A549 (cell line): ENCODE measurements around the gene POLR2E. TPM values are rescaled to one million over a fixed set of nuclear protein-coding genes. Genes with fewer than 3 reads are reported as not detected.

Source experiments
- ATAC-seq, 2 experiments: fragments of 200-7000 bp in 1 of 2; fragments of >200 bp in 1 of 2; cut with Nextera tagmentation in 1 of 2; cut with Tn5 transposase in 1 of 2; 3 replicates each; pipeline versions ENCODE4 v1.8.0 to v1.9.1; 2018 to 2020; ENCODE audit warnings: mild to moderate bottlenecking in 1 of 2, moderate library complexity in 1 of 2
- CTCF ChIA-PET: fragments of 300-600 bp; sonication (Branson Sonifier 250); formaldehyde crosslinking; extraction: SDS; loops from one replicate; lab custom pipeline; 2021; ENCODE audit warnings: antibody characterized with exemption, inconsistent platforms; lab: Yijun Ruan, JAX
- POLR2A ChIA-PET: fragments of 350-600 bp; formaldehyde crosslinking; extraction: SDS; loops from one replicate; lab custom pipeline; 2021; ENCODE audit warnings: antibody characterized with exemption, inconsistent platforms; lab: Yijun Ruan, JAX
- DNase-seq, 2 experiments: peaks; one replicate each; pipeline versions ENCODE4 v3.0.0 to v3.0.0-alpha.2; 2011 to 2016; ENCODE audit warnings: low read depth in 1 of 2, low spot score in 1 of 2
- FAIRE-seq: peaks from 2 replicates; lab custom pipeline; 2011; peaks lifted over from hg19 to GRCh38; lab: Jason Lieb, UNC
- H3K27ac ChIP-seq, 2 experiments: fragments of >200 bp; sonication (Bioruptor Twin); formaldehyde crosslinking; 3 replicates each; pipeline ENCODE4 v1.5.1; 2016 to 2017
- H3K4me1 ChIP-seq: fragments of >200 bp; sonication (Bioruptor Twin); formaldehyde crosslinking; 3 replicates; pipeline ENCODE4 v1.6.1; 2016
- H3K4me2 ChIP-seq: fragments of >200 bp; sonication (Bioruptor Twin); formaldehyde crosslinking; 3 replicates; pipeline ENCODE4 v1.6.1; 2016
- H3K4me3 ChIP-seq: fragments of >200 bp; sonication (Bioruptor Twin); formaldehyde crosslinking; 3 replicates; pipeline ENCODE4 v1.5.1; 2016
- H3K9me3 ChIP-seq: fragments of >200 bp; sonication (Bioruptor Twin); formaldehyde crosslinking; 3 replicates; pipeline ENCODE4 v1.6.1; 2016
- CHD2 ChIP-seq: fragments of 150-350 bp; IDR thresholded peaks from 2 replicates; pipeline ENCODE4 v1.6.1; 2014; ENCODE audit warnings: low read length; ENCODE audit not compliant: partially characterized antibody
- CHD4 ChIP-seq: fragments of 200-600 bp; sonication (generic); IDR thresholded peaks from 2 replicates; pipeline ENCODE4 v1.6.1; 2016; ENCODE audit warnings: antibody characterized with exemption, mild to moderate bottlenecking, borderline replicate concordance
- EHF ChIP-seq: fragments of 250-450 bp; sonication (Bioruptor Pico); IDR thresholded peaks from 2 replicates; pipeline ENCODE4 v1.5.0; 2020; ENCODE audit warnings: mild to moderate bottlenecking
- EHMT2 ChIP-seq: fragments of 200-600 bp; sonication (generic); IDR thresholded peaks from 2 replicates; pipeline ENCODE4 v1.6.1; 2016; ENCODE audit warnings: antibody characterized with exemption, low read depth, mild to moderate bottlenecking, moderate library complexity
- ESRRA ChIP-seq: fragments of 150-350 bp; IDR thresholded peaks from 2 replicates; pipeline ENCODE4 v1.6.1; 2014; ENCODE audit warnings: mild to moderate bottlenecking, low read length, borderline replicate concordance
- FOSB ChIP-seq: fragments of 250-450 bp; sonication (Bioruptor Pico); IDR thresholded peaks from 2 replicates; pipeline ENCODE4 v1.5.0; 2020; ENCODE audit warnings: mild to moderate bottlenecking, moderate library complexity
- FOSL2 ChIP-seq, 2 experiments: fragments of 450-650 bp in 1 of 2; fragments of >200 bp in 1 of 2; sonication (Bioruptor Twin) in 1 of 2; formaldehyde crosslinking; IDR thresholded peaks; 2 replicates each; pipeline versions ENCODE4 v1.5.0 to v1.6.1; 2016 to 2020; ENCODE audit warnings: mild to moderate bottlenecking in 1 of 2, moderate library complexity in 1 of 2
- GATA3 ChIP-seq: IDR thresholded peaks from 2 replicates; pipeline ENCODE4 v1.6.1; 2012; ENCODE audit warnings: borderline replicate concordance
- HEYL ChIP-seq: fragments of 250-450 bp; sonication (Bioruptor Pico); IDR thresholded peaks from 2 replicates; pipeline ENCODE4 v1.8.0; 2021; ENCODE audit warnings: mild to moderate bottlenecking, moderate library complexity
- HOXB13 ChIP-seq: fragments of 250-450 bp; sonication (Bioruptor Pico); IDR thresholded peaks from 2 replicates; pipeline ENCODE4 v1.5.0; 2020; ENCODE audit warnings: low read depth, mild to moderate bottlenecking, moderate library complexity
- KDM1A ChIP-seq: fragments of 200-600 bp; sonication (generic); IDR thresholded peaks from 2 replicates; pipeline ENCODE4 v1.6.1; 2016; ENCODE audit warnings: low read depth, mild to moderate bottlenecking
- NFE2L2 ChIP-seq: fragments of 150-350 bp; conservative IDR thresholded peaks from 2 replicates; pipeline ENCODE4 v1.6.1; 2014; ENCODE audit warnings: low read length
- NPAS2 ChIP-seq: fragments of 250-450 bp; sonication (Bioruptor Pico); IDR thresholded peaks from 2 replicates; pipeline ENCODE4 v1.8.0; 2022; ENCODE audit warnings: mild to moderate bottlenecking, moderate library complexity, borderline replicate concordance
- PHF8 ChIP-seq: fragments of 200-600 bp; sonication (generic); IDR thresholded peaks from 2 replicates; pipeline ENCODE4 v1.6.1; 2016; ENCODE audit warnings: low read depth, mild to moderate bottlenecking, antibody characterized with exemption, moderate library complexity, borderline replicate concordance
- RNF2 ChIP-seq: fragments of 200-600 bp; sonication (generic); IDR thresholded peaks from 2 replicates; pipeline ENCODE4 v1.6.1; 2016; ENCODE audit warnings: low read depth, mild to moderate bottlenecking, antibody characterized with exemption, moderate library complexity, borderline replicate concordance
- SMC3 ChIP-seq: fragments of >200 bp; sonication (Bioruptor Twin); formaldehyde crosslinking; IDR thresholded peaks from 3 replicates; pipeline ENCODE4 v1.6.1; 2018; ENCODE audit warnings: inconsistent platforms
- TP53 ChIP-seq: fragments of 250-450 bp; sonication (Bioruptor Pico); IDR thresholded peaks from 2 replicates; pipeline ENCODE4 v1.5.0; 2021; ENCODE audit warnings: mild to moderate bottlenecking, moderate library complexity
- ZFP36 ChIP-seq: fragments of 450-650 bp; IDR thresholded peaks from 2 replicates; pipeline ENCODE4 v1.6.1; 2014; ENCODE audit warnings: borderline replicate concordance; ENCODE audit not compliant: partially characterized antibody
- WGBS: methylation state at CpG from one replicate; pipeline ENCODE4 v1.1.6; 2017; ENCODE audit errors: missing lambda C conversion rate; 5-methylcytosine and 5-hydroxymethylcytosine counted together
- polyA plus RNA-seq, 4 experiments: library from polyadenylated mRNA; depleted of rRNA in 3 of 4; stranded (reverse); fragments of >200 nt; fragmentation: RNase III in 1 of 4; extraction: RNeasy Plus Mini Kit Qiagen cat#74134 plus additional on column Dnase treatment in 1 of 4; gene quantifications; 2 replicates in 3 of 4; 3 replicates in 1 of 4; pipeline ENCODE4 v1.2.3, GENCODE V29; 2011 to 2017
- TF ChIP-seq, protein P1 (sequence below): IDR thresholded peaks from 2 replicates; pipeline ENCODE4 v1.6.1; 2012
- TF ChIP-seq, protein P2 (sequence below): fragments of 450-650 bp; IDR thresholded peaks from 2 replicates; pipeline ENCODE4 v1.6.1; 2014; ENCODE audit warnings: antibody characterized with exemption
- TF ChIP-seq, protein P3 (sequence below): fragments of 200-600 bp; sonication (generic); IDR thresholded peaks from 2 replicates; pipeline ENCODE4 v1.6.1; 2016; ENCODE audit warnings: antibody characterized with exemption, mild to moderate bottlenecking, moderate library complexity
- TF ChIP-seq, protein P4 (sequence below): fragments of >200 bp; sonication (Bioruptor Twin); formaldehyde crosslinking; IDR thresholded peaks from 3 replicates; pipeline ENCODE4 v1.5.1; 2016

The POLR2E gene
- polyA plus RNA-seq, 2 of the 4 experiments (the other 2 are of a cell fraction), result 99.6 to 172 TPM

DNA sequence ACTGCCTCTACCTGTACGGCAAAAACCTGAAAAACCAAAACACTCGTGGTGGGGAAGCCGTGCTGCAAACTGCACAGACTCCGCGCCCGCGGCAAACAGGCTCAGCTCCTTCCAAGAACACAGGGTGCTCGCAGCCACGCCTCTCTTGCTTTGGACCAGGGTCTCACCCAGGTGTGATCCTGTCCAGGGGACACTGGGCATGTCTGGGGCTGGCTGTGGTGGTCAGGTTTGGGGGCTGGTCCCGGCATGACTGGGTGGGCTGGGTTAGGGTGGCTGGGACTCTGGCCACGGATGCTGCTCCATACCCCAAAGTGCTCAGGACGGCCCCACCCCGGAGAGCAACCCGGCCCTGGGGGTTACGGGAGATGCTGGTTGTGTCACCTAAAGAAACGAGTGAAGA, 22.5 kb upstream of the POLR2E start:
- H3K4me3 ChIP-seq, result no peak overlapping the region
- H3K27ac ChIP-seq, result no peak overlapping the region
- FAIRE-seq (no peak), DNase-seq (no peak), ATAC-seq (no peak)
- POLR2A ChIA-PET, result no interaction called here
- peaks cover 16% of the 10 kb centered on the region for H3K4me1 ChIP-seq
- TF ChIP-seq GATA3 (no peak), TP53 (no peak), EHF (no peak), EHMT2 (no peak), SMC3 (no peak), FOSL2 (IDR thresholded peaks at IDR 0.05) (no peak), FOSL2 (CRISPR knock-in tag; IDR thresholded peaks at IDR 0.05) (no peak), NPAS2 (CRISPR knock-in tag) (no peak), PHF8 (no peak), CHD2 (no peak), KDM1A (no peak), HOXB13 (CRISPR knock-in tag) (no peak), HEYL (no peak)
- TF ChIP-seq, protein P1, sequence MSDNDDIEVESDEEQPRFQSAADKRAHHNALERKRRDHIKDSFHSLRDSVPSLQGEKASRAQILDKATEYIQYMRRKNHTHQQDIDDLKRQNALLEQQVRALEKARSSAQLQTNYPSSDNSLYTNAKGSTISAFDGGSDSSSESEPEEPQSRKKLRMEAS, result no peak
- TF ChIP-seq, protein P2, sequence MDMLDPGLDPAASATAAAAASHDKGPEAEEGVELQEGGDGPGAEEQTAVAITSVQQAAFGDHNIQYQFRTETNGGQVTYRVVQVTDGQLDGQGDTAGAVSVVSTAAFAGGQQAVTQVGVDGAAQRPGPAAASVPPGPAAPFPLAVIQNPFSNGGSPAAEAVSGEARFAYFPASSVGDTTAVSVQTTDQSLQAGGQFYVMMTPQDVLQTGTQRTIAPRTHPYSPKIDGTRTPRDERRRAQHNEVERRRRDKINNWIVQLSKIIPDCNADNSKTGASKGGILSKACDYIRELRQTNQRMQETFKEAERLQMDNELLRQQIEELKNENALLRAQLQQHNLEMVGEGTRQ, result no peak
- TF ChIP-seq, protein P3, sequence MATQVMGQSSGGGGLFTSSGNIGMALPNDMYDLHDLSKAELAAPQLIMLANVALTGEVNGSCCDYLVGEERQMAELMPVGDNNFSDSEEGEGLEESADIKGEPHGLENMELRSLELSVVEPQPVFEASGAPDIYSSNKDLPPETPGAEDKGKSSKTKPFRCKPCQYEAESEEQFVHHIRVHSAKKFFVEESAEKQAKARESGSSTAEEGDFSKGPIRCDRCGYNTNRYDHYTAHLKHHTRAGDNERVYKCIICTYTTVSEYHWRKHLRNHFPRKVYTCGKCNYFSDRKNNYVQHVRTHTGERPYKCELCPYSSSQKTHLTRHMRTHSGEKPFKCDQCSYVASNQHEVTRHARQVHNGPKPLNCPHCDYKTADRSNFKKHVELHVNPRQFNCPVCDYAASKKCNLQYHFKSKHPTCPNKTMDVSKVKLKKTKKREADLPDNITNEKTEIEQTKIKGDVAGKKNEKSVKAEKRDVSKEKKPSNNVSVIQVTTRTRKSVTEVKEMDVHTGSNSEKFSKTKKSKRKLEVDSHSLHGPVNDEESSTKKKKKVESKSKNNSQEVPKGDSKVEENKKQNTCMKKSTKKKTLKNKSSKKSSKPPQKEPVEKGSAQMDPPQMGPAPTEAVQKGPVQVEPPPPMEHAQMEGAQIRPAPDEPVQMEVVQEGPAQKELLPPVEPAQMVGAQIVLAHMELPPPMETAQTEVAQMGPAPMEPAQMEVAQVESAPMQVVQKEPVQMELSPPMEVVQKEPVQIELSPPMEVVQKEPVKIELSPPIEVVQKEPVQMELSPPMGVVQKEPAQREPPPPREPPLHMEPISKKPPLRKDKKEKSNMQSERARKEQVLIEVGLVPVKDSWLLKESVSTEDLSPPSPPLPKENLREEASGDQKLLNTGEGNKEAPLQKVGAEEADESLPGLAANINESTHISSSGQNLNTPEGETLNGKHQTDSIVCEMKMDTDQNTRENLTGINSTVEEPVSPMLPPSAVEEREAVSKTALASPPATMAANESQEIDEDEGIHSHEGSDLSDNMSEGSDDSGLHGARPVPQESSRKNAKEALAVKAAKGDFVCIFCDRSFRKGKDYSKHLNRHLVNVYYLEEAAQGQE, result no peak
- H3K9me3 ChIP-seq, result no peaks in the 10 kb centered on the region
- H3K4me2 ChIP-seq, result no peak overlapping the region
- 96% methylated on average over 10 of the region's 16 CpGs for WGBS
- CTCF ChIA-PET, result no interaction called here

DNA sequence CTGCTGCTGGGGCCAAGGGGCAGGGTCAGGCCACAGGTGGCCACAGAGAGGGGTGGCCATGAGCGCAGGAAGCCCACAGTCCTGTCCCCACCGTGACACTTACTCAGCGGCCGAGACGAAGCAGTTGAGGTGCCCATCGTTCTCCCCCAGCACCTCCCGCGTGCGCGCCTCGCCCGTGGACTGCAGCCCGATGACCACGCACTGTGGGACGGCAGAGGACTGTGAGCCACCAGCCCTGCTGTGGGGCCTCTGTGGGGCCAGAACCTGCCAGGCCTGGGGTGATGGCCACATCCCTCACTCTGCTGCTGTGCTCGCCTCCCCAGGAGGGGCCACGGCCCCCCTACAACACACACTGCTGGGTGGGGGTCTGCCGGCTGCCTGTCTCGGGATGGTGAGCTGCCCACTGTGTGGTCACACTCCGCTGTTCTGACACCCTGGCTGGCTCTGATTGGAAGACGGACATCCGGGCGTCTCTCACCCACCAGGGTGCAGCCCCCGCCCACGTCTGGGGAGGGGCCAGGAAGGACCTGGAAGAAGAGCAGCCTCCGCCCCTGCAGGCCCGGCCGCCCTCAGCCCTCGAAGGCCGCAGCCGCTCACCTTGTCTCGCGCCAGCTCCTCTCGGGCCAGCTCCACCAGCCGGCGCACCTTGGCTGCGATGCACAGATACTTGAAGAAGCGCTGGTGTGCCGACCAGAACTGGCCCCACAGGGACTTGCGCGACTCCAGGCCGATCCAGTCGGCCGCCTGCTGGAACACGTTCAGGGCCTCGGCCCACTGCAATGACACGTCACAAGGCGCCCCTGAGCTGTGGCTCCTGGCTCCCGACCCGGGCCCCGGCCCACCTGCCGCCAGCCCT, 21.8 kb upstream of the POLR2E start:
- CTCF ChIA-PET, result interaction anchor here (0.6 to 1.4 kb wide), 3 partner anchors 69 to 83 kb away, joined by 3 to 5 read pairs (median 3); no protein-coding TSS in a partner anchor
- WGBS, result 94% methylated on average over 20 of the region's 52 CpGs
- H3K4me2 ChIP-seq, result no peak overlapping the region
- H3K4me3 ChIP-seq, result no peak overlapping the region
- DNase-seq (no peak), ATAC-seq (no peak), FAIRE-seq (no peak)
- no peak for TF ChIP-seq FOSL2 (IDR thresholded peaks at IDR 0.05)
- TF ChIP-seq FOSL2 (CRISPR knock-in tag; IDR thresholded peaks at IDR 0.05), result no peak
- TF ChIP-seq, protein P4, sequence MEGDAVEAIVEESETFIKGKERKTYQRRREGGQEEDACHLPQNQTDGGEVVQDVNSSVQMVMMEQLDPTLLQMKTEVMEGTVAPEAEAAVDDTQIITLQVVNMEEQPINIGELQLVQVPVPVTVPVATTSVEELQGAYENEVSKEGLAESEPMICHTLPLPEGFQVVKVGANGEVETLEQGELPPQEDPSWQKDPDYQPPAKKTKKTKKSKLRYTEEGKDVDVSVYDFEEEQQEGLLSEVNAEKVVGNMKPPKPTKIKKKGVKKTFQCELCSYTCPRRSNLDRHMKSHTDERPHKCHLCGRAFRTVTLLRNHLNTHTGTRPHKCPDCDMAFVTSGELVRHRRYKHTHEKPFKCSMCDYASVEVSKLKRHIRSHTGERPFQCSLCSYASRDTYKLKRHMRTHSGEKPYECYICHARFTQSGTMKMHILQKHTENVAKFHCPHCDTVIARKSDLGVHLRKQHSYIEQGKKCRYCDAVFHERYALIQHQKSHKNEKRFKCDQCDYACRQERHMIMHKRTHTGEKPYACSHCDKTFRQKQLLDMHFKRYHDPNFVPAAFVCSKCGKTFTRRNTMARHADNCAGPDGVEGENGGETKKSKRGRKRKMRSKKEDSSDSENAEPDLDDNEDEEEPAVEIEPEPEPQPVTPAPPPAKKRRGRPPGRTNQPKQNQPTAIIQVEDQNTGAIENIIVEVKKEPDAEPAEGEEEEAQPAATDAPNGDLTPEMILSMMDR, result no peak
- TF ChIP-seq CHD4, result no peak
- TF ChIP-seq RNF2, result no peak
- no peak for TF ChIP-seq NFE2L2
- TF ChIP-seq ZFP36, result no peak
- TF ChIP-seq, protein P3, result no peak
- TF ChIP-seq FOSB (CRISPR knock-in tag), result no peak
- TF ChIP-seq ESRRA, result no peak
- H3K9me3 ChIP-seq, result no peaks in the 10 kb centered on the region
- POLR2A ChIA-PET, result no interaction called here
- H3K27ac ChIP-seq, result no peak overlapping the region
- peaks cover 19% of the 10 kb centered on the region for H3K4me1 ChIP-seq
